Cardiac fibroblast (primary cell): Measurements from ENCODE around the gene ZNF180.

Experiments used
- DNase-seq, 2 donors: peaks; one replicate each; pipeline versions ENCODE4 v3.0.0 to v3.0.0-alpha.2; 2010; ENCODE audit warnings: low read depth in 2 of 2
- H3K4me3 ChIP-seq, 2 donors: replicated peaks in 1 of 2; 1 replicate in 1 of 2; 2 replicates in 1 of 2; pipeline ENCODE4 v1.5.1; 2011; ENCODE audit warnings: low read depth in 2 of 2, low read length in 2 of 2, mild to moderate bottlenecking in 2 of 2, moderate library complexity in 1 of 2
- CTCF ChIP-seq: IDR thresholded peaks from one replicate; pipeline ENCODE4 v1.5.1; 2011; ENCODE audit warnings: low read depth, mild to moderate bottlenecking, low read length, inconsistent platforms

ZNF180 gene

GRCh38 chr19:44521370-44521769 lies 21.0 kb upstream of the ZNF180 start:
- TF ChIP-seq CTCF: no peak
- H3K4me3 ChIP-seq: no peak overlapping the region
- DNase-seq: no peak

- H3K4me3 ChIP-seq: no peak overlapping the region
- TF ChIP-seq CTCF: no peak
- DNase-seq: no peak
These were observed 16.8 kb upstream of the ZNF180 start for GRCh38 chr19:44517146-44517545.

- H3K4me3 ChIP-seq: no peak overlapping the region
- TF ChIP-seq CTCF: no peak
- DNase-seq: no peak
These were observed 15.6 kb upstream of the ZNF180 start for GRCh38 chr19:44515907-44516306.

GRCh38 chr19:44515031-44515430 lies 14.7 kb upstream of the ZNF180 start:
- no peak overlapping the region for H3K4me3 ChIP-seq
- no peak for DNase-seq
- TF ChIP-seq CTCF: no peak

GRCh38 chr19:44512326-44513298 lies 12.3 kb upstream of the ZNF180 start:
- TF ChIP-seq CTCF: peak; percentile 76
- DNase-seq: peak; percentile 52 to 81
- H3K4me3 ChIP-seq: no peak overlapping the region

GRCh38 chr19:44509478-44509877 lies 9.2 kb upstream of the ZNF180 start:
- no peak for TF ChIP-seq CTCF
- no peak for DNase-seq
- no peak overlapping the region for H3K4me3 ChIP-seq
